Right lobe of liver (tissue), 6 donors: ENCODE data around the gene ATP6AP2. TPM values are rescaled to one million over a fixed set of nuclear protein-coding genes. Genes with fewer than 3 reads are reported as not detected.

Experiments
- ATAC-seq, 4 donors: fragments of 200-7000 bp; cut with Tn5 transposase; one replicate each; pipeline ENCODE4 v1.9.1; 2020; ENCODE audit warnings: mild to moderate bottlenecking in 4 of 4, moderate library complexity in 4 of 4
- DNase-seq, 3 donors: peaks; one replicate each; pipeline ENCODE4 v3.0.0-alpha.2; 2020
- H3K27ac ChIP-seq, 3 donors: fragments of 200-600 bp; one replicate each; pipeline ENCODE4 v1.8.0; 2022
- H3K27me3 ChIP-seq, 2 donors: fragments of 200-600 bp; one replicate each; pipeline ENCODE4 v1.8.0; 2022
- H3K36me3 ChIP-seq, 4 donors: fragments of 200-600 bp; sonication (generic) in 1 of 4; one replicate each; pipeline versions ENCODE4 v1.5.1 to v1.8.0; 2017 to 2022; ENCODE audit warnings: control low read depth in 1 of 4
- H3K4me1 ChIP-seq, 4 donors: fragments of 200-600 bp; sonication (generic) in 1 of 4; one replicate each; pipeline versions ENCODE4 v1.5.1 to v1.8.0; 2017 to 2022; ENCODE audit warnings: control low read depth in 1 of 4
- H3K4me3 ChIP-seq, 3 donors: fragments of 200-600 bp; one replicate each; pipeline ENCODE4 v1.8.0; 2022
- H3K9me3 ChIP-seq, 4 donors: fragments of 200-600 bp; sonication (generic) in 1 of 4; one replicate each; pipeline versions ENCODE4 v1.5.1 to v1.8.0; 2017 to 2022; ENCODE audit warnings: control low read depth in 1 of 4
- POLR2A ChIP-seq: fragments of 450-650 bp; IDR thresholded peaks from one replicate; pipeline ENCODE4 v1.6.1; 2017; ENCODE audit warnings: antibody characterized with exemption, mild to moderate bottlenecking
- WGBS: methylation state at CpG from one replicate; pipeline ENCODE4 v1.1.6; 2018; ENCODE audit warnings: low coverage, low lambda C conversion rate; ENCODE audit not compliant: insufficient coverage; ENCODE audit errors: missing lambda C conversion rate; 5-methylcytosine and 5-hydroxymethylcytosine counted together
- intact Hi-C, 2 donors: fragments of 100-400 bp; cut with DNase I; formaldehyde crosslinking; loops; one replicate each; pipeline versions ENCODE4 v1.11.2 to v1.14.1; 2022
- small RNA-seq, 2 experiments: library from RNA; depleted of rRNA; stranded (forward); fragments of <200 nt; gene quantifications; one replicate each; pipeline ENCODE3, GENCODE V24; 2016
- total RNA-seq, 6 experiments: library from RNA; depleted of rRNA in 2 of 6; stranded (reverse); fragments of >200 nt in 2 of 6; fragmentation: NEBNext Ultra II Directional in 3 of 6; extraction: Animal tissue kit (Norgen Biotek cat#: 25700) in 3 of 6; gene quantifications; one replicate each; pipeline versions ENCODE4 v1.1.0 to v1.2.4, GENCODE V29; 2016 to 2023
- TF ChIP-seq, protein P1 (sequence below), 4 donors: fragments of 200-600 bp in 3 of 4; fragments of 450-650 bp in 1 of 4; IDR thresholded peaks; one replicate each; pipeline versions ENCODE4 v1.5.1 to v1.8.0; 2016 to 2022; ENCODE audit warnings: antibody characterized with exemption in 4 of 4, mild to moderate bottlenecking in 2 of 4
- donor health status: DM: no; HTN: yes; CAD: no.
- donor health status: DM: no; HTN: no; CAD: no.
- donor health status: DM: no; HTN: no; CAD: no.
- donor health status: DM: no; HTN: yes; CAD: no.
- donor health status: DM: no; HTN: yes; CAD: no.

Gene ATP6AP2
- total RNA-seq, 6 experiments from 2014 or later, result 44.0 to 63.1 (median 54.0) TPM

DNA sequence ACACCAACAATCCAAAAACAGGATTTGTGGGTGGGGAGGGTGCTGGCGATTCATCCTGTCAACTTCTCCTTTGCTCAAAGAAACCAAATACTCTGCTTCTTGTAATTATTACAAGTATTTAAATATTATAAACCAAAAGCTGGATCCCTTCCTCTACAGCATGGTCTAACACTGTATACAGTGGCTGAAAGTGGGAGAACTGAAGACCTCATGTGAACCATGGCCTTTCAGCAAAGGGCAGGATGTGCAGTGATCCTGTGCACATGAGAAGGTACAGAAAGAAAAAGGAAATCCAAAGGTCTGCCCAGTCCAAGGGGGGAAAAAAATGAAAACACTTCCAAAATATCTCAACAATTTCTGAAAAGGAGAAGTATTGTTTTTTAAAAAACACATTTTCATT, 71.9 kb downstream of the ATP6AP2 start:
- H3K27ac ChIP-seq, result peak overlapping the region in 1 of 3 donors; percentile 66
- peak in 1 of 4 donors; percentile 30 for ATAC-seq
- DNase-seq, result no peak
- TF ChIP-seq, protein P1, sequence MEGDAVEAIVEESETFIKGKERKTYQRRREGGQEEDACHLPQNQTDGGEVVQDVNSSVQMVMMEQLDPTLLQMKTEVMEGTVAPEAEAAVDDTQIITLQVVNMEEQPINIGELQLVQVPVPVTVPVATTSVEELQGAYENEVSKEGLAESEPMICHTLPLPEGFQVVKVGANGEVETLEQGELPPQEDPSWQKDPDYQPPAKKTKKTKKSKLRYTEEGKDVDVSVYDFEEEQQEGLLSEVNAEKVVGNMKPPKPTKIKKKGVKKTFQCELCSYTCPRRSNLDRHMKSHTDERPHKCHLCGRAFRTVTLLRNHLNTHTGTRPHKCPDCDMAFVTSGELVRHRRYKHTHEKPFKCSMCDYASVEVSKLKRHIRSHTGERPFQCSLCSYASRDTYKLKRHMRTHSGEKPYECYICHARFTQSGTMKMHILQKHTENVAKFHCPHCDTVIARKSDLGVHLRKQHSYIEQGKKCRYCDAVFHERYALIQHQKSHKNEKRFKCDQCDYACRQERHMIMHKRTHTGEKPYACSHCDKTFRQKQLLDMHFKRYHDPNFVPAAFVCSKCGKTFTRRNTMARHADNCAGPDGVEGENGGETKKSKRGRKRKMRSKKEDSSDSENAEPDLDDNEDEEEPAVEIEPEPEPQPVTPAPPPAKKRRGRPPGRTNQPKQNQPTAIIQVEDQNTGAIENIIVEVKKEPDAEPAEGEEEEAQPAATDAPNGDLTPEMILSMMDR (IDR thresholded peaks at IDR 0.05), result no peak
- no peak for TF ChIP-seq POLR2A
- H3K4me1 ChIP-seq, result peaks cover 0 to 5% (median 2%) of the 10 kb centered on the region in 4 donors
- peaks cover 0 to 3% (median 0%) of the 10 kb centered on the region in 4 donors for H3K36me3 ChIP-seq
- no peaks in the 10 kb centered on the region for H3K9me3 ChIP-seq
- no peaks in the 10 kb centered on the region for H3K27me3 ChIP-seq
- intact Hi-C loops, result loop anchor here in 1 of 2 donors (10.0 kb wide), 1 partner anchor 142 kb away; no protein-coding TSS in a partner anchor
- H3K4me3 ChIP-seq, result no peak overlapping the region
- WGBS, result 75% methylated on average over 1 of the region's 1 CpG

DNA sequence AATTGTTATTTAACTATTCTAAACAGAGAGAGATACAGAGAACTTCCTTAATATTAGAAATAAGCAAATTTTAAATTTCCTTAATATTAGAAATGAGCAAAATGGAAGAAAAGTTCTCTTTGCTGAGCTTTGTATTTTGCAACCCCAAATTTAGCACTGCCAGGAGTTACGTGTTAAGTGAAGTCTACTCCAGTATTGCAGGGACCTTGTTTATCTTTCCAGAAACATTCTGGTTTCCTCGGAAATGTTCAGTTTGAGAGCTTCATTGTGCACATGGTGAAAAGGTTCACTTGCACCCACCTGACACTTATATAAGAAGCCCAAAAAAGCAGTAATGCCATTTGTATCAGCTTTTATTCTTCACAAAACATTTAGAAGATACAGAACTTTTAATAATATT, 72.8 kb downstream of the ATP6AP2 start:
- H3K9me3 ChIP-seq, result no peaks in the 10 kb centered on the region
- DNase-seq, result no peak
- peak in 2 of 4 donors; percentile 46 to 75 for ATAC-seq
- peaks cover 0 to 5% (median 0%) of the 10 kb centered on the region in 4 donors for H3K4me1 ChIP-seq
- TF ChIP-seq, protein P1 (IDR thresholded peaks at IDR 0.05), result no peak
- TF ChIP-seq POLR2A, result no peak
- H3K27ac ChIP-seq, result peak overlapping the region in 1 of 3 donors; percentile 66
- H3K27me3 ChIP-seq, result no peaks in the 10 kb centered on the region
- no peak overlapping the region for H3K4me3 ChIP-seq
- intact Hi-C loops, result loop anchor here in 1 of 2 donors (10.0 kb wide), 1 partner anchor 141 kb away; no protein-coding TSS in a partner anchor
- peaks cover 0 to 7% (median 0%) of the 10 kb centered on the region in 4 donors for H3K36me3 ChIP-seq
- WGBS, result 23% methylated on average over 2 of the region's 2 CpGs

Small RNA genes within 50 kb of the gene (small RNA-seq; reads per million reads assigned to genes)
- gene RNU7-164P, result 0 reads per million in 2 experiments

Other genes starting within 250 kb of the ATP6AP2 start
- not detected for gene MPC1L, start 42.5 kb downstream of the ATP6AP2 start, total RNA-seq
- gene CXorf38, start 66.6 kb downstream of the ATP6AP2 start, total RNA-seq, result 10 to 100 TPM in 2 of 6 experiments, 1 to 10 TPM in 4; 4.8 to 13.9 (median 7.9) TPM
- gene MED14, start 154.6 kb downstream of the ATP6AP2 start, total RNA-seq, result 10 to 100 TPM; 13.6 to 28.4 (median 24.2) TPM